ENCODE measurements around the gene OTOP1. TPM values are rescaled to one million over a fixed set of nuclear protein-coding genes. Genes with fewer than 3 reads are reported as not detected.
A peak's percentile ranks its signal among the peaks of the same experiment; 100 is the strongest.
"Not testable (repeated sequence)": the region's sequence is repeated elsewhere in the genome, so short reads cannot be mapped to it uniquely, and the experiment has no call there.

The OTOP1 gene
- total RNA-seq, 1 donor from 2014 or later: not detected

DNA sequence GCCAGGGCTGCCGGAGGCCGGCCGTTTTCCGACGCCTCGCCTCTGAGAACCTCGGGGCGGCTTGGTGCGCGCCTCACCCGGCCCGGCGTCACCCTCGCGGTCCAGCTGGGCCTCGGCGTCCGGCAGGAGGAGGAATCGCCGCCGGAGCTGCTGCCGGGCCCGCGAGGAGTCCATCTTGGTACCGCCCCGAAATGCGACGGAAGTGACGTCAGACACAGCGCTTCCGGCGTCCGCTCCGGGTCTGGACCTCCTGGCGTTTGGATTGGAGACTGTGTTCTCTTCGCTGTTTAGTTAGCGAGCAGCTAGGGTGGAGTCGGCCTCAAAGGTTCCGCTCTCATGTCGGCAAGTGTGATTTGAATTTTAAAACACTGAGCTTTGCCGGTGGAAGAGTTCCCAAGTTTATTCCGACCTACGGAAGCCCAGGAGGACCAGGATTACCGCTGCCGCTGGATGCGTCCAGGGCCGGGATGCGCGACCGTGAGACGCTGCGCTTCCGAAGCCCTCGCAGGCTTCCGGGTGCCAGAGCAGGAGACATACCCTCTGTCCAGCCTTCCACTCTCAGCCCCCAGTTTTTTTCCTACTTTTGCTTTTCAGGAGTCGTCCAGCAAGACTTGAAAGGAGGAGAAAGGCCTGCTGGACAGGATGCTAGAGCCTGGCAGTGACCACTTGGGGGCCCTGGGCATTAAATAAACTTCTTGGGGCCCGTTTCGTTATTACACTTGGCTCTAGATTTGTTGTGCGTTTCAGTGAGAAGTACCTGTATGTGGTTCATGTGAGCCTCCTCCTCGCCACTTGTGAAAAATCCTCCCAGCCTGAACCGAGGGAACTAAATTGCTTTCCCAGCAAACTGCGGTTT is 21.5 kb upstream of the OTOP1 start, which contains the start of gene TMEM128:
TSS of gene TMEM128 (minus strand) at position 195 of the 856 bp plus-strand sequence. CDS start at position 174, 21 bp downstream.
- peaks cover 26% of the 10 kb centered on the region for H3K4me1 Mint-ChIP-seq (ENCODE audit: low read depth)
- peak within 1 kb of the TSS; percentile 88 for H3K4me3 Mint-ChIP-seq (ENCODE audit: unreplicated experiment)
- no peaks in the 10 kb centered on the region for H3K9me3 Mint-ChIP-seq (ENCODE audit: low read depth)
- no peaks in the 10 kb centered on the region for H3K27me3 Mint-ChIP-seq (ENCODE audit: low read depth)
- peak; percentile 66 for TF ChIP-seq CTCF (IDR thresholded peaks at IDR 0.05)
- peak; percentile 96 for DNase-seq (ENCODE audit: low spot score)
- H3K27ac Mint-ChIP-seq (ENCODE audit: unreplicated experiment): peak within 1 kb of the TSS; percentile 99
- peaks cover 16% of the 10 kb centered on the region for H3K36me3 Mint-ChIP-seq (ENCODE audit: low read depth)

DNA sequence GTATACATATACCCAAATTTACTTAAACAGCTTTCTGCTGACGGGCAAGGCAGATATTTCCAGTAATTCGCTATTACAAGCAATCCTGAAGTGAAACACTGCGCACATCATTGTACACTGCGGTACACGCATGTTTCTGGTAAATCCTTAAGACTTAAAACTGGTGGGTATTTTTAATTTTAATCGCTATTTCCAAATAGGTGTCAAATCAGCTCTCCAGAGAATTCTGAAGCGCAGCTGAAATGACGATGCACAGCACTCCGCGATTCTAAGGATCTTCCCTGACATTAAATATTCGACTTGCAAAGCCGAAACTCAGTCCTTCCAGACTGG is 20.9 kb upstream of the OTOP1 start:
- Mint-ChIP-seq H3K9me3 (ENCODE audit: low read depth) (no peaks in the 10 kb centered on the region), H3K27me3 (ENCODE audit: low read depth) (no peaks in the 10 kb centered on the region), H3K27ac (ENCODE audit: unreplicated experiment) (peak overlapping the region; percentile 99), H3K4me1 (ENCODE audit: low read depth) (peaks cover 24% of the 10 kb centered on the region), H3K4me3 (ENCODE audit: unreplicated experiment) (peak overlapping the region; percentile 88), H3K36me3 (ENCODE audit: low read depth) (peaks cover 16% of the 10 kb centered on the region)
- no peak for DNase-seq (ENCODE audit: low spot score)
- no peak for TF ChIP-seq CTCF (IDR thresholded peaks at IDR 0.05)

DNA sequence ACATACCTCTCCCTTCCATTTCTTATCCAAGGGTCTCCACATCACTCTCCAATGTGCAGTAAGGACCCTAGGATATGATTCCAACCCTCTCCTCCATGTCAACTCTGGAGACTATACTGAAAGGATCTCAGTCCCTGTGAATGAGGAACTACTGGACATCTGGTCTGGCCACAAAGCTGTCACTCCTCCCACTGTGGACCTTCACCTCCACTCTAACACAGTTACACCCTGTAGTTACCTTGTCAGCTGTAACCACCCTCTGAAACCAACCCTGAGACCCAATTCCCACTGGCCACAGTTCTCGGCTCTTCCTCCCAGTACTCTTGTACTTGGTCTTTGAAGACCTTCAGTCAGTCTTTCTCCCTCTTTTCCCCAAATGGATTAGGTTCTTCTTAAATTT is 18.4 kb upstream of the OTOP1 start:
- TF ChIP-seq CTCF (IDR thresholded peaks at IDR 0.05): no peak
- H3K4me3 Mint-ChIP-seq (ENCODE audit: unreplicated experiment): no peak overlapping the region
- peaks cover 24% of the 10 kb centered on the region for H3K36me3 Mint-ChIP-seq (ENCODE audit: low read depth)

GRCh38 chr4:4239551-4239950 is 12.8 kb upstream of the OTOP1 start:
- H3K27ac Mint-ChIP-seq (ENCODE audit: unreplicated experiment); H3K27me3 Mint-ChIP-seq (ENCODE audit: low read depth); H3K4me1 Mint-ChIP-seq (ENCODE audit: low read depth); H3K9me3 Mint-ChIP-seq (ENCODE audit: low read depth); DNase-seq (ENCODE audit: low spot score); H3K4me3 Mint-ChIP-seq (ENCODE audit: unreplicated experiment): not testable (repeated sequence)
- peaks cover 37% of the 10 kb centered on the region for H3K36me3 Mint-ChIP-seq (ENCODE audit: low read depth)

More for the DNA sequence above, 18.4 kb upstream of the OTOP1 start:
- H3K27ac Mint-ChIP-seq (ENCODE audit: unreplicated experiment): no peak overlapping the region
- no peaks in the 10 kb centered on the region for H3K27me3 Mint-ChIP-seq (ENCODE audit: low read depth)
- peaks cover 24% of the 10 kb centered on the region for H3K4me1 Mint-ChIP-seq (ENCODE audit: low read depth)
- DNase-seq (ENCODE audit: low spot score): no peak
- no peaks in the 10 kb centered on the region for H3K9me3 Mint-ChIP-seq (ENCODE audit: low read depth)

GRCh38 chr4:4233610-4234009 is 6.9 kb upstream of the OTOP1 start:
- no peak for DNase-seq (ENCODE audit: low spot score)
- Mint-ChIP-seq H3K4me1 (ENCODE audit: low read depth) (no peaks in the 10 kb centered on the region), H3K27ac (ENCODE audit: unreplicated experiment) (no peak overlapping the region), H3K4me3 (ENCODE audit: unreplicated experiment) (no peak overlapping the region), H3K36me3 (ENCODE audit: low read depth) (peaks cover 16% of the 10 kb centered on the region), H3K9me3 (ENCODE audit: low read depth) (peaks cover 10% of the 10 kb centered on the region), H3K27me3 (ENCODE audit: low read depth) (peaks cover 5% of the 10 kb centered on the region)
- TF ChIP-seq CTCF (IDR thresholded peaks at IDR 0.05): no peak

DNA sequence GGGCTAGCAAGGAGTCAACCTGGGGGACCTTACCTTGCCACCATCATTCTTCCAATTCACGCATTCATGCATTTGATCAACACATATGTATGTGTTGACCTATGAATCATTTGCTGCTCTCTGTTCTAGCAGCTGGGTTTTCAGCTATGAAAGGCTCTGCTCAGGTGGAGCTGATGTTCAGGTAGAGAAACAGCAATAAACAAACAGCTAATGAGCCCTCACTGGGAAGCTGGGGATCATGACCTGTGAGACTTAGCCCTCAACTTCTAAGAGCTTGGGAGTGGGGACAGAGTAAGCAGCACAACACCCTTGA is 1.6 kb upstream of the OTOP1 start:
- no peak for DNase-seq (ENCODE audit: low spot score)
- peaks cover 7% of the 10 kb centered on the region for H3K9me3 Mint-ChIP-seq (ENCODE audit: low read depth)
- H3K4me3 Mint-ChIP-seq (ENCODE audit: unreplicated experiment): no peak overlapping the region
- H3K4me1 Mint-ChIP-seq (ENCODE audit: low read depth): no peaks in the 10 kb centered on the region
- no peak for TF ChIP-seq CTCF (IDR thresholded peaks at IDR 0.05)
- H3K27me3 Mint-ChIP-seq (ENCODE audit: low read depth): peaks cover 38% of the 10 kb centered on the region
- no peak overlapping the region for H3K27ac Mint-ChIP-seq (ENCODE audit: unreplicated experiment)
- H3K36me3 Mint-ChIP-seq (ENCODE audit: low read depth): peaks cover 5% of the 10 kb centered on the region

All from chondrocyte (in vitro differentiated cells).